ENCODE measurements around the gene TRAPPC3. TPM values are rescaled to one million over a fixed set of nuclear protein-coding genes. Genes with fewer than 3 reads are reported as not detected.

TRAPPC3 gene
- total RNA-seq, 1 donor from 2014 or later, result 54.6 TPM

DNA sequence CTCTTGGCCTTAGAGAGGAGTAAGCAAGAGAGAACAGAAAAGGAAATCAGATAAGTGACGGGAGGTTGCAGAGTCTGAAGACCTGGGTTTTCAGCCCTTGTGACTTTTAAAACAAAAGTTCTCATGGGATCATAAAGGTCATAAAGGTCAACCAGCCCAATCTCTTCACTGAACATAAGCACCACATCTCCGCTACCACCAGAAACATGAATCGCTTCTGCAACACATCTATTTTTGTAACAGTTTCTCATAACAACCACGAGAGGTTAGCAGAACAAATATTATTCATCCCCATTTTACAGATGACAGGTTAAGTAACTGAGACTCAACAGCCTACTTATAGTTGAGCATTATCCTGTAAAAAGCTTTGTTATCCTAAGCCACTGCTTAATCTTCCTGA lies 5.9 kb downstream of the TRAPPC3 start:
- DNase-seq, result no peak
- intact Hi-C loops (cut with micrococcal nuclease), result loop anchor here (10.0 kb wide), 1 partner anchor 141 kb away; no protein-coding TSS in a partner anchor
- H3K4me1 ChIP-seq, result peaks cover 58% of the 10 kb centered on the region

DNA sequence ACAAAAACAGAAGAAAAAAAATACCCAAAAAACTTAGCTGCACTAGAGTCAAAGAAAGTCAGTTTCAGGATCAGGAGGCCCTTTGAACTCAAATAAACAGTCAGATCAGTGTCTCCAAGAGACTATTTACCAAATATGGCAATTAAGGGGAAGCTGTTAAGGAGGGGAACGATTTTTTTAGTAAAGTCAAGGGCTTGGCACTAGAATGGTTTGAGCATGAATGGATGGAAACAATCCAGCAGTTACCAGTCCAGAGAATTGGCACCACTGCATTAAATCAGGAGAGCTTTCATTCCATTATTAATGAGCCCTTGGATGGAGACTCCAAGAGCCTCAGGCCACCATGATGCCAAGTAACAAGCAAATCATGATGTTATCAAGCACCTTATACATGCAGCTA lies 7.2 kb downstream of the TRAPPC3 start:
- intact Hi-C loops (cut with micrococcal nuclease), result loop anchor here (10.0 kb wide), 1 partner anchor 143 kb away; no protein-coding TSS in a partner anchor
- Histone ChIP-seq H3K36me3 (peaks cover 28% of the 10 kb centered on the region), H3K27ac (replicated peaks) (peak overlapping the region; percentile 9), H3K9me3 (replicated peaks) (no peaks in the 10 kb centered on the region), H3K27me3 (ENCODE audit: low read depth) (no peaks in the 10 kb centered on the region), H3K4me3 (no peak overlapping the region), H3K4me1 (peaks cover 57% of the 10 kb centered on the region)
- TF ChIP-seq, protein P1, sequence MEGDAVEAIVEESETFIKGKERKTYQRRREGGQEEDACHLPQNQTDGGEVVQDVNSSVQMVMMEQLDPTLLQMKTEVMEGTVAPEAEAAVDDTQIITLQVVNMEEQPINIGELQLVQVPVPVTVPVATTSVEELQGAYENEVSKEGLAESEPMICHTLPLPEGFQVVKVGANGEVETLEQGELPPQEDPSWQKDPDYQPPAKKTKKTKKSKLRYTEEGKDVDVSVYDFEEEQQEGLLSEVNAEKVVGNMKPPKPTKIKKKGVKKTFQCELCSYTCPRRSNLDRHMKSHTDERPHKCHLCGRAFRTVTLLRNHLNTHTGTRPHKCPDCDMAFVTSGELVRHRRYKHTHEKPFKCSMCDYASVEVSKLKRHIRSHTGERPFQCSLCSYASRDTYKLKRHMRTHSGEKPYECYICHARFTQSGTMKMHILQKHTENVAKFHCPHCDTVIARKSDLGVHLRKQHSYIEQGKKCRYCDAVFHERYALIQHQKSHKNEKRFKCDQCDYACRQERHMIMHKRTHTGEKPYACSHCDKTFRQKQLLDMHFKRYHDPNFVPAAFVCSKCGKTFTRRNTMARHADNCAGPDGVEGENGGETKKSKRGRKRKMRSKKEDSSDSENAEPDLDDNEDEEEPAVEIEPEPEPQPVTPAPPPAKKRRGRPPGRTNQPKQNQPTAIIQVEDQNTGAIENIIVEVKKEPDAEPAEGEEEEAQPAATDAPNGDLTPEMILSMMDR (IDR thresholded peaks at IDR 0.05; ENCODE audit: borderline replicate concordance), result no peak
- no peak for DNase-seq

More for the DNA sequence above, 5.9 kb downstream of the TRAPPC3 start:
- Histone ChIP-seq H3K27ac (replicated peaks) (peak overlapping the region; percentile 9), H3K9me3 (replicated peaks) (no peaks in the 10 kb centered on the region), H3K4me3 (no peak overlapping the region), H3K36me3 (peaks cover 15% of the 10 kb centered on the region), H3K27me3 (ENCODE audit: low read depth) (no peaks in the 10 kb centered on the region)
- TF ChIP-seq, protein P1 (IDR thresholded peaks at IDR 0.05; ENCODE audit: borderline replicate concordance), result no peak

GRCh38 chr1:36139521-36139920 lies 9.8 kb downstream of the TRAPPC3 start:
- Histone ChIP-seq H3K36me3 (peaks cover 32% of the 10 kb centered on the region), H3K9me3 (replicated peaks) (no peaks in the 10 kb centered on the region), H3K4me1 (peaks cover 81% of the 10 kb centered on the region), H3K27ac (replicated peaks) (peak overlapping the region; percentile 21), H3K27me3 (ENCODE audit: low read depth) (no peaks in the 10 kb centered on the region), H3K4me3 (no peak overlapping the region)
- DNase-seq, result no peak
- TF ChIP-seq, protein P1 (IDR thresholded peaks at IDR 0.05; ENCODE audit: borderline replicate concordance), result no peak
- intact Hi-C loops (cut with micrococcal nuclease), result no loop called here

- H3K4me1 ChIP-seq, result peaks cover 90% of the 10 kb centered on the region
- no peaks in the 10 kb centered on the region for H3K9me3 ChIP-seq (replicated peaks)
- no peak overlapping the region for H3K27ac ChIP-seq (replicated peaks)
- H3K27me3 ChIP-seq (ENCODE audit: low read depth), result no peaks in the 10 kb centered on the region
- TF ChIP-seq, protein P1 (IDR thresholded peaks at IDR 0.05; ENCODE audit: borderline replicate concordance), result no peak
- no peak for DNase-seq
- intact Hi-C loops (cut with micrococcal nuclease), result no loop called here
- H3K4me3 ChIP-seq, result no peak overlapping the region
- H3K36me3 ChIP-seq, result peaks cover 32% of the 10 kb centered on the region
These were observed 11.5 kb downstream of the TRAPPC3 start for GRCh38 chr1:36137776-36138175.

DNA sequence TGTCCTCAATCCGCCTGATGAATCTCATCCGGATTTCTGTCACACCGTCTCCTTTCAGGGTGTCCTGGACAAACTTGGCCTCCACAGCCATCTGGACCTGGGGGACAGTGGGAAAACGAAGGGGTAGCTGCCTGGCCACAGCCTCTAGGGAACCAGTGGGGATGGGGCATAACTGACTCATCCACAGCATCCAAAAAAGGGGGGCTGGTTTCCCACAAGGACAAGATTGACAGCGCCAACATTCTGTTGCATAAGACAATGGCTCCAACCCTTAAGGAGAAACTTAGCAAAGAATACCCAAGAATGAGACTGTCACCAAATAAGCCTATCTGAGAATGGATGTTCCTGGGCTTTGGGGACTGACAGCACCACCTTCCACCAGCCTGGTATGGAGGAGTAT lies 12.1 kb downstream of the TRAPPC3 start:
- intact Hi-C loops (cut with micrococcal nuclease), result no loop called here
- peaks cover 85% of the 10 kb centered on the region for H3K4me1 ChIP-seq

More for the DNA sequence above, 12.1 kb downstream of the TRAPPC3 start:
- Histone ChIP-seq H3K27ac (replicated peaks) (peak overlapping the region; percentile 72), H3K27me3 (ENCODE audit: low read depth) (no peaks in the 10 kb centered on the region), H3K36me3 (peaks cover 32% of the 10 kb centered on the region), H3K9me3 (replicated peaks) (no peaks in the 10 kb centered on the region), H3K4me3 (no peak overlapping the region)
- TF ChIP-seq, protein P1 (IDR thresholded peaks at IDR 0.05; ENCODE audit: borderline replicate concordance), result no peak
- DNase-seq, result no peak

All from left ventricle myocardium inferior (tissue), 1 donor.